Right lobe of liver (tissue), 4 donors: ENCODE measurements around the gene CBLN3.

Experiments
- CTCF ChIP-seq, 4 donors: fragments of 200-600 bp in 3 of 4; fragments of 450-650 bp in 1 of 4; IDR thresholded peaks; one replicate each; pipeline versions ENCODE4 v1.5.1 to v1.8.0; 2016 to 2022; ENCODE audit warnings: antibody characterized with exemption in 4 of 4, mild to moderate bottlenecking in 2 of 4
- POLR2A ChIP-seq: fragments of 450-650 bp; IDR thresholded peaks from one replicate; pipeline ENCODE4 v1.6.1; 2017; ENCODE audit warnings: antibody characterized with exemption, mild to moderate bottlenecking
- donor health status: DM: no; HTN: no; CAD: no.
- donor health status: DM: no; HTN: no; CAD: no.
- donor health status: DM: no; HTN: yes; CAD: no.

- no peak for TF ChIP-seq CTCF (IDR thresholded peaks at IDR 0.05)
- no peak for TF ChIP-seq POLR2A
These were observed 12.0 kb upstream of the CBLN3 start for GRCh38 chr14:24441485-24441884.
